Measurements from ENCODE around the gene MARCKSL1. TPM values are rescaled to one million over a fixed set of nuclear protein-coding genes. Genes with fewer than 3 reads are reported as not detected.
"Not testable (repeated sequence)": the region's sequence is repeated elsewhere in the genome, so short reads cannot be mapped to it uniquely, and the experiment has no call there.

MARCKSL1 gene
- total RNA-seq, 1 experiment from 2014 or later: 0.65 TPM

DNA sequence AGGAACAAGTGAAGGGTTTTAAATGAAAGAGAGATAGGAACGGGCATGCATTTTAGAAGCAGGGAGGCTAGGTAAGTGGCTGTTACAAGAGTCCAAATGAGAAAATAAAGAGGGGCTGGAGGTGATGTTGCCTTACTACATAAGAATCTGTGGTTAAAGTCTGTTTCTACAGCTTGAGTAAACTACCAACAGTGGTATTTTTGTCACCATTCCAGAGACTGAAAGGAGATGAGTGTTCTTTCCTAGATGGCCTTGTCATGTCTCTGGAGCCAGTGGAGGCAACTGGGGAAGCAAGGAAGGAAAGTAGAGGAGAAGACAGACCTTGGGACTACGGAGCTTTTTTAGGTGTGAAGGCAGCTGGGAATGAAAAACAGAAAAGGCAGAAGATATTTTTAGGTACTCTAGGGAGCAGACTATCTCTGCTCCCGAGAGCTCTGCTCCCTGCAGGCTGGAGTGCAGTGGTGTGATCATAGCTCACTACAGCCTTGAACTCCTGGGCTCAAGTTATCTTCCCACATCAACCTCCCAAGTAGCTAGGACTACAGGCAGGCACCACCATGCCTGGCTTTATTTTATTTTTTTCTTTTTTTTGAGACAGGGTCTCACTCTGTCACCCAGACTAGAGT is 31.9 kb downstream of the MARCKSL1 start:
- ChIA-PET POLR2A (interaction anchor here (0.6 to 1.1 kb wide), 2 partner anchors 12 to 82 kb away, joined by 3 to 6 read pairs; partner anchors contain the start of gene HDAC1), CTCF (interaction anchor here (0.7 kb wide), 1 partner anchor 396 kb away, joined by 3 read pairs; no protein-coding TSS in a partner anchor)
- no peaks in the 10 kb centered on the region for H3K9me3 Mint-ChIP-seq (ENCODE audit: unreplicated experiment)

DNA sequence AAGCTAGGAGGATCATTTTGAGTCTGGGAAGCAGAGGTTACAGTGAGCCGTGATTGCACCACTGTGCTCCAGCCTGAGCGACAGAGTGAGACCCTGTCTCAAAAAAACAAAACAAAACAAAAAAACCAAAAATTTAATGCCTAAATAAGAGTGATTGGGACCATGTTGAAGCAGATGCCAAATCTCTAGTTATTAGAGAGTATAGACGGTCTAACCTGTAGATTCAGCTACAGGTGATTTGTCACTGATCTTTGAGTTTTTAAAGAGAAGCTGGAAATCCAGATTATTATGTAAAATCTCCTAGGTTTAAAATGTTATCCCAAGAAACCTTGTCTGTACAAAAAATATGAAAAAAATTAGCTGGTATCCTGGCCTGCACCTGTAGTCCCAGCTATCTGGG is 32.7 kb downstream of the MARCKSL1 start:
- H3K36me3 Mint-ChIP-seq (ENCODE audit: insufficient read depth, unreplicated experiment): peaks cover 40% of the 10 kb centered on the region

More for the DNA sequence above, 31.9 kb downstream of the MARCKSL1 start:
- Mint-ChIP-seq H3K27me3 (ENCODE audit: insufficient read depth, unreplicated experiment) (no peaks in the 10 kb centered on the region), H3K4me3 (ENCODE audit: unreplicated experiment) (no peak overlapping the region), H3K36me3 (ENCODE audit: insufficient read depth, unreplicated experiment) (peaks cover 40% of the 10 kb centered on the region), H3K27ac (ENCODE audit: low read depth, unreplicated experiment) (no peak overlapping the region), H3K4me1 (ENCODE audit: insufficient read depth, unreplicated experiment) (peaks cover 6% of the 10 kb centered on the region)
- DNase-seq (ENCODE audit: unreplicated experiment): no peak
- BruUV-seq (replicated peaks): no TSS peak
- intact Hi-C loops (cut with micrococcal nuclease): no loop called here
- TF ChIP-seq, protein P1, sequence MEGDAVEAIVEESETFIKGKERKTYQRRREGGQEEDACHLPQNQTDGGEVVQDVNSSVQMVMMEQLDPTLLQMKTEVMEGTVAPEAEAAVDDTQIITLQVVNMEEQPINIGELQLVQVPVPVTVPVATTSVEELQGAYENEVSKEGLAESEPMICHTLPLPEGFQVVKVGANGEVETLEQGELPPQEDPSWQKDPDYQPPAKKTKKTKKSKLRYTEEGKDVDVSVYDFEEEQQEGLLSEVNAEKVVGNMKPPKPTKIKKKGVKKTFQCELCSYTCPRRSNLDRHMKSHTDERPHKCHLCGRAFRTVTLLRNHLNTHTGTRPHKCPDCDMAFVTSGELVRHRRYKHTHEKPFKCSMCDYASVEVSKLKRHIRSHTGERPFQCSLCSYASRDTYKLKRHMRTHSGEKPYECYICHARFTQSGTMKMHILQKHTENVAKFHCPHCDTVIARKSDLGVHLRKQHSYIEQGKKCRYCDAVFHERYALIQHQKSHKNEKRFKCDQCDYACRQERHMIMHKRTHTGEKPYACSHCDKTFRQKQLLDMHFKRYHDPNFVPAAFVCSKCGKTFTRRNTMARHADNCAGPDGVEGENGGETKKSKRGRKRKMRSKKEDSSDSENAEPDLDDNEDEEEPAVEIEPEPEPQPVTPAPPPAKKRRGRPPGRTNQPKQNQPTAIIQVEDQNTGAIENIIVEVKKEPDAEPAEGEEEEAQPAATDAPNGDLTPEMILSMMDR (IDR thresholded peaks at IDR 0.05; ENCODE audit: unreplicated experiment): no peak

DNA sequence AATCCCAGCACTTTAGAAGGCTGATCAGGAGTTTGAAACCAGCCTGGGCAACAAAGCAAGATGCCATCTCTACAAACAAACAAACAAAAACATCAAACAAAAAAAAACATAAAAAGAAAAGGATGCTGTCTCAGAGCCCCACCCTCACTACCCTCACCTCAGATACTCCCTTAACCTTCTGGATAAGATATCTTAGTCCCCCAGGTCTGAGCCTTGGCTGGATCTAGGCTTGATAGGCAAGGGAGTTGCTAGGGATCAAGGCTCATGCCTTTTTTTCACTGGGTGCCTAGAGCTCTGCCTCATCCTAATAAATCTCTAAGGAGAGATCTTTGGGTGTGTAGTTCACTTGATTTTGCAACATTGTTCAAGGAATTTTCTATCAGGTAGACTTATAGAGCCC is 36.7 kb downstream of the MARCKSL1 start:
- TF ChIP-seq, protein P1 (IDR thresholded peaks at IDR 0.05; ENCODE audit: unreplicated experiment): no peak
- DNase-seq (ENCODE audit: unreplicated experiment): no peak
- no peaks in the 10 kb centered on the region for H3K27me3 Mint-ChIP-seq (ENCODE audit: insufficient read depth, unreplicated experiment)
- no peaks in the 10 kb centered on the region for H3K9me3 Mint-ChIP-seq (ENCODE audit: unreplicated experiment)
- no peak overlapping the region for H3K4me3 Mint-ChIP-seq (ENCODE audit: unreplicated experiment)
- intact Hi-C loops (cut with micrococcal nuclease): no loop called here
- no TSS peak for BruUV-seq (replicated peaks)
- CTCF ChIA-PET: interaction anchor here (0.6 kb wide), 1 partner anchor 828 kb away, joined by 3 read pairs; no protein-coding TSS in a partner anchor
- no peak overlapping the region for H3K27ac Mint-ChIP-seq (ENCODE audit: low read depth, unreplicated experiment)
- POLR2A ChIA-PET: no interaction called here
- peaks cover 5% of the 10 kb centered on the region for H3K4me1 Mint-ChIP-seq (ENCODE audit: insufficient read depth, unreplicated experiment)
- H3K36me3 Mint-ChIP-seq (ENCODE audit: insufficient read depth, unreplicated experiment): peaks cover 25% of the 10 kb centered on the region

More for the DNA sequence above, 32.7 kb downstream of the MARCKSL1 start:
- ChIA-PET CTCF (interaction anchor here (0.7 kb wide), 1 partner anchor 48 kb away, joined by 4 read pairs; no protein-coding TSS in a partner anchor), POLR2A (interaction anchor here (1.1 kb wide), 1 partner anchor 11 kb away, joined by 6 read pairs; the partner anchor contains the start of gene HDAC1)
- Mint-ChIP-seq H3K4me1 (ENCODE audit: insufficient read depth, unreplicated experiment) (peaks cover 6% of the 10 kb centered on the region), H3K9me3 (ENCODE audit: unreplicated experiment) (no peaks in the 10 kb centered on the region), H3K27me3 (ENCODE audit: insufficient read depth, unreplicated experiment) (no peaks in the 10 kb centered on the region), H3K4me3 (ENCODE audit: unreplicated experiment) (no peak overlapping the region), H3K27ac (ENCODE audit: low read depth, unreplicated experiment) (no peak overlapping the region)
- TF ChIP-seq, protein P1 (IDR thresholded peaks at IDR 0.05; ENCODE audit: unreplicated experiment): no peak
- no TSS peak for BruUV-seq (replicated peaks)
- DNase-seq (ENCODE audit: unreplicated experiment): no peak
- intact Hi-C loops (cut with micrococcal nuclease): no loop called here

DNA sequence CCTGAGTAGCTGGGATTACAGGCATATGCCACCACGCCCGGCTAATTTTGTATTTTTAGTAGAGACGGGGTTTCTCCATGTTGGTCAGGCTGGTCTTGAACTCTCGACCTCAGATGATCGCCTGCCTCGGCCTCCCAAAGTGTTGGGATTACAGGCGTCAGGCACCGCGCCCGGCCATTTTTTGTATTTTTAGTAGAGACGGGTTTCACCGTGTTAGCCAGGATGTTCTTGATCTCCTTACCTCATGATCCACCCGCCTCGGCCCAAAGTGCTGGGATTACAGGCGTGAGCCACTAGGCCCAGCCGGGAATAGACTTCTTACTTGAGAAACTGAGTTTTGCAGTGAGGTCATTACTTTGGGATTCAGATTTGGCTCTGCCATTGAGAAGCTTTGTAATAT is 37.8 kb downstream of the MARCKSL1 start:
- H3K4me3 Mint-ChIP-seq (ENCODE audit: unreplicated experiment); DNase-seq (ENCODE audit: unreplicated experiment); POLR2A ChIA-PET; H3K27me3 Mint-ChIP-seq (ENCODE audit: insufficient read depth, unreplicated experiment); H3K27ac Mint-ChIP-seq (ENCODE audit: low read depth, unreplicated experiment); H3K9me3 Mint-ChIP-seq (ENCODE audit: unreplicated experiment); intact Hi-C loops (cut with micrococcal nuclease); BruUV-seq (replicated peaks); H3K4me1 Mint-ChIP-seq (ENCODE audit: insufficient read depth, unreplicated experiment): not testable (repeated sequence)
- H3K36me3 Mint-ChIP-seq (ENCODE audit: insufficient read depth, unreplicated experiment): peaks cover 14% of the 10 kb centered on the region
- CTCF ChIA-PET: interaction anchor here (0.6 kb wide), 2 partner anchors 38 to 222 kb away, joined by 3 to 4 read pairs; no protein-coding TSS in a partner anchor
